ENCODE results near the gene PRKG1. TPM values are rescaled to one million over a fixed set of nuclear protein-coding genes. Genes with fewer than 3 reads are reported as not detected.

PRKG1 gene
- total RNA-seq, 1 donor from 2014 or later: 1.2 TPM

GRCh38 chr10:51629934-51630639, 555.8 kb downstream of the PRKG1 start:
- ATAC-seq: no peak

GRCh38 chr10:51630640-51631005, 556.3 kb downstream of the PRKG1 start:
- ATAC-seq (no peak), DNase-seq (ENCODE audit: low spot score) (no peak)

More at GRCh38 chr10:51629934-51630639, 555.8 kb downstream of the PRKG1 start:
- DNase-seq (ENCODE audit: low spot score): no peak

GRCh38 chr10:51635436-51635835, 561.1 kb downstream of the PRKG1 start:
- DNase-seq (ENCODE audit: low spot score) (no peak), ATAC-seq (no peak)

- DNase-seq (ENCODE audit: low spot score): no peak
- ATAC-seq: no peak
Measured at GRCh38 chr10:51638211-51638610, 563.9 kb downstream of the PRKG1 start.

- ATAC-seq (no peak), DNase-seq (ENCODE audit: low spot score) (no peak)
Measured at GRCh38 chr10:51638737-51639136, 564.5 kb downstream of the PRKG1 start.

GRCh38 chr10:51640120-51640819, 566.0 kb downstream of the PRKG1 start:
- ATAC-seq (no peak), DNase-seq (ENCODE audit: low spot score) (no peak)

GRCh38 chr10:51642581-51642980, 568.3 kb downstream of the PRKG1 start:
- ATAC-seq (no peak), DNase-seq (ENCODE audit: low spot score) (no peak)

- DNase-seq (ENCODE audit: low spot score) (no peak), ATAC-seq (no peak)
Measured at GRCh38 chr10:51643734-51644133, 569.4 kb downstream of the PRKG1 start.

- DNase-seq (ENCODE audit: low spot score) (no peak), ATAC-seq (no peak)
Measured at GRCh38 chr10:51649064-51649463, 574.8 kb downstream of the PRKG1 start.

- ATAC-seq (no peak), DNase-seq (ENCODE audit: low spot score) (no peak)
Measured at GRCh38 chr10:51651063-51651462, 576.8 kb downstream of the PRKG1 start.

GRCh38 chr10:51653025-51653424, 578.7 kb downstream of the PRKG1 start:
- no peak for ATAC-seq

GRCh38 chr10:51654918-51655317, 580.6 kb downstream of the PRKG1 start:
- no peak for DNase-seq (ENCODE audit: low spot score)
- ATAC-seq: no peak

More at GRCh38 chr10:51653025-51653424, 578.7 kb downstream of the PRKG1 start:
- DNase-seq (ENCODE audit: low spot score): no peak

GRCh38 chr10:51656503-51656902, 582.2 kb downstream of the PRKG1 start:
- ATAC-seq (no peak), DNase-seq (ENCODE audit: low spot score) (no peak)

- ATAC-seq: no peak
- DNase-seq (ENCODE audit: low spot score): no peak
Measured at GRCh38 chr10:51658000-51658399, 583.7 kb downstream of the PRKG1 start.

GRCh38 chr10:51659344-51659743, 585.1 kb downstream of the PRKG1 start:
- DNase-seq (ENCODE audit: low spot score) (no peak), ATAC-seq (no peak)

- DNase-seq (ENCODE audit: low spot score): no peak
- no peak for ATAC-seq
Measured at GRCh38 chr10:51663086-51663485, 588.8 kb downstream of the PRKG1 start.

- DNase-seq (ENCODE audit: low spot score): no peak
- ATAC-seq: no peak
Measured at GRCh38 chr10:51666456-51666855, 592.2 kb downstream of the PRKG1 start.

GRCh38 chr10:51667678-51668335, 593.5 kb downstream of the PRKG1 start:
- DNase-seq (ENCODE audit: low spot score) (no peak), ATAC-seq (no peak)

GRCh38 chr10:51668336-51668689, 594.0 kb downstream of the PRKG1 start:
- ATAC-seq: no peak
- no peak for DNase-seq (ENCODE audit: low spot score)

GRCh38 chr10:51669041-51669440, 594.8 kb downstream of the PRKG1 start:
- DNase-seq (ENCODE audit: low spot score): no peak
- no peak for ATAC-seq

GRCh38 chr10:51672039-51672535, 597.8 kb downstream of the PRKG1 start:
- ATAC-seq: no peak
- no peak for DNase-seq (ENCODE audit: low spot score)

GRCh38 chr10:51675088-51675487, 600.8 kb downstream of the PRKG1 start:
- DNase-seq (ENCODE audit: low spot score) (no peak), ATAC-seq (no peak)

Data from left lobe of liver (tissue), 2 donors.